ENCODE measurements around the gene CHURC1.

- no peak for TF ChIP-seq POLR2AphosphoS5 (IDR thresholded peaks at IDR 0.05; ENCODE audit: borderline replicate concordance, low read depth, low read length)
- no peak for TF ChIP-seq EZH2 (IDR thresholded peaks at IDR 0.05)
These were observed 41.0 kb downstream of the CHURC1 start for GRCh38 chr14:64955297-64955696.
